OCI-LY7 (cell line): ENCODE data around the gene PRIM2.
"Not testable (repeated sequence)": the region's sequence is repeated elsewhere in the genome, so short reads cannot be mapped to it uniquely, and the experiment has no call there.

ENCODE experiments used
- EZH2phosphoT487 ChIP-seq: fragments of 200-600 bp; sonication (generic); IDR thresholded peaks from 2 replicates; pipeline ENCODE4 v1.6.1; 2018; ENCODE audit warnings: low read depth, borderline replicate concordance, mild to moderate bottlenecking, mixed run types, antibody characterized with exemption, low read length, moderate library complexity, mixed read lengths
- TF ChIP-seq, protein P1 (sequence below): fragments of 200-600 bp; sonication (generic); conservative IDR thresholded peaks from 2 replicates; pipeline ENCODE4 v1.5.1; 2014; ENCODE audit warnings: mild to moderate bottlenecking, antibody characterized with exemption, low read length, moderate library complexity, mixed read lengths

DNA sequence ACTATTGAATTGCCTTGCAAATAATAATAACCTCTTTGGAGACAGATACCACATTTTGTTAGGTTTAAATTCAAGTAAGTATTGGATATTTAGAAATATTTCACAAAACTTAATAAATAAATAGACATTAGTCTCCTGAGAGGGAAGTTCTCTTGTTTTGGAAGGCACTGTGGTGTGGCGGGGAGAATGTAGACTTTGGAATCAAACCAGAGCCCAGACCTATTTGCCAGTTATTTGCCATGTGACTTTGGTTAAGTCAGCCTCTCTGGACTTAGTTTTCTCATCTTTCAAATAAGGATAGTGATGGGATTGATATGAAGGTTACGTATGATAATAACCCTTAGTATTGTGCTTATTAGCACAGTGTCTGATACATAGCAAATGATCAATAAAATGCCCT, 240.4 kb downstream of the PRIM2 start:
- TF ChIP-seq, protein P1, sequence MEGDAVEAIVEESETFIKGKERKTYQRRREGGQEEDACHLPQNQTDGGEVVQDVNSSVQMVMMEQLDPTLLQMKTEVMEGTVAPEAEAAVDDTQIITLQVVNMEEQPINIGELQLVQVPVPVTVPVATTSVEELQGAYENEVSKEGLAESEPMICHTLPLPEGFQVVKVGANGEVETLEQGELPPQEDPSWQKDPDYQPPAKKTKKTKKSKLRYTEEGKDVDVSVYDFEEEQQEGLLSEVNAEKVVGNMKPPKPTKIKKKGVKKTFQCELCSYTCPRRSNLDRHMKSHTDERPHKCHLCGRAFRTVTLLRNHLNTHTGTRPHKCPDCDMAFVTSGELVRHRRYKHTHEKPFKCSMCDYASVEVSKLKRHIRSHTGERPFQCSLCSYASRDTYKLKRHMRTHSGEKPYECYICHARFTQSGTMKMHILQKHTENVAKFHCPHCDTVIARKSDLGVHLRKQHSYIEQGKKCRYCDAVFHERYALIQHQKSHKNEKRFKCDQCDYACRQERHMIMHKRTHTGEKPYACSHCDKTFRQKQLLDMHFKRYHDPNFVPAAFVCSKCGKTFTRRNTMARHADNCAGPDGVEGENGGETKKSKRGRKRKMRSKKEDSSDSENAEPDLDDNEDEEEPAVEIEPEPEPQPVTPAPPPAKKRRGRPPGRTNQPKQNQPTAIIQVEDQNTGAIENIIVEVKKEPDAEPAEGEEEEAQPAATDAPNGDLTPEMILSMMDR: not testable (repeated sequence)
- not testable (repeated sequence) for TF ChIP-seq EZH2phosphoT487
